NOMO-1 treated with DMSO at 0.1 percent for 48 hours (cell line): ENCODE data around the gene HLA-DOA.

Experiments used
- DNase-seq: peaks from one replicate; lab custom pipeline; 2025; ENCODE audit not compliant: unreplicated experiment; lab: John Stamatoyannopoulos, UW

The HLA-DOA gene

DNA sequence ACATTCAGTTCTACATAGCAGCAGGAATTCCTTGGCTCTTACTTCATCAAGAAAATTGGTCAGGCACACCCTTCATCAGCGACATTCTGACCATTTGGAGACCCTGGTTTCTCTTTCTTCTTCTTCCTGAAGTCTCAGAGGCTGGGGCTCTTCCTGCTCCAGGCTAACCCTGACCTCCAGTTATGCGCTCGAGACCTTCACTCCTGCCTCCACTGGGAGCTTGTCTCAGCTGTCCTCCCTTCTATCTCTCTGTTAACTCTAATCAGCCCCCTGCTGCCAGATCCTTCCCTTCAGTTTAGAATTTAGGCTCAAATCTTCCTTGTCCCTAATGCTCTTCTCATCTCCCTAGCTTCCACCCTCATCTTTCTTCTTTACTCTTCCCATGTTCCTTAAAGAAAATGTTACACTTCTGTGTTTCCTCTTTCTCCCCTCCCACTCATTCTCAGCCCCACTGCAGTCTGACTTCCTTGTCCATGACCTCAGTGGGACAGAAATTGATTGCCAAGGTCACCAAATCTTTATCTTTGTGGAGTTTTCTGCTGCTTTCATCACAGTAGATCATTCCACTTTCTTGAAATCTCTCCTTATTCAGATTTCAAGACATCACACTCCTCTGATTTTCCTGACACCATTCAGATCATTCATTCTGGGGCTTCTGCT is 8.4 kb upstream of the HLA-DOA start:
- peak; percentile 20 for DNase-seq

DNA sequence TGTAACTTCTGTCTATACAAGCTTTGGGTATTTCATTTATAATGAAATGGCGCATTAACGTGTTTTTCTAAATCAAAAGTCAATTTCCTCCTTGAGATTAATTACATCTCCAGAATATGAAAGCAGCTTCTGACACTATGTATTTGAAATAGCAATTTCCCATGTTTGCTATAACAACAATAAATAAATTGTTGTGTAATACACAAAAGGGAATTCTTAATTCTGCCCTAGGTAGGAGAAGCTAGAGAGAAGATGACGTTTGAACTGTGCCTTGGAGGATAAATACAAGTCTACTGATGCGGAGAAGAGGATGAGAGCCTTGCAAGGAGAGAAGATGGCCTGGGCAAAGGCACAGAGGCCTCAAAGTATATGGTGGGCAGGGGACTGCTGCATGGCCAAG is 7.6 kb upstream of the HLA-DOA start:
- DNase-seq: no peak

DNA sequence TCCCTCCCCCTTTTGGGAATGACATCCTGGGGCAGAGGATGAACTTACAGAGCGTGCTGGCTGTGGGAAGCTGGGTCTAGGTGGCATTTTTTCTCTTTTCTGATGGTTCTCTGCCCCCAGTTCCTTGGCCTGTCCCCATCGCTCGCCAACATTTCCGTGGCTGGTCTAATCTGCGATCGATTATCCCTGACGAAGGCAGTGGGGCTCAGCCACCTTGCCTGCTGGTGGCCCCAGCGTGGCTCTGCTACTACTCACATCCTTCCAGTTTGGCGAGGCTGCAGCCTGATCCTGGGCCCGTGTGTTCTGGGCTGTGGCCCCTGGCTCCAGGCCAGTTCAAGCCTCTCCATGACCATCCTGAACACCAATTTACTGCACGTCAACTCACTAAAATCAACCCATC is 6.4 kb upstream of the HLA-DOA start:
- DNase-seq: no peak

DNA sequence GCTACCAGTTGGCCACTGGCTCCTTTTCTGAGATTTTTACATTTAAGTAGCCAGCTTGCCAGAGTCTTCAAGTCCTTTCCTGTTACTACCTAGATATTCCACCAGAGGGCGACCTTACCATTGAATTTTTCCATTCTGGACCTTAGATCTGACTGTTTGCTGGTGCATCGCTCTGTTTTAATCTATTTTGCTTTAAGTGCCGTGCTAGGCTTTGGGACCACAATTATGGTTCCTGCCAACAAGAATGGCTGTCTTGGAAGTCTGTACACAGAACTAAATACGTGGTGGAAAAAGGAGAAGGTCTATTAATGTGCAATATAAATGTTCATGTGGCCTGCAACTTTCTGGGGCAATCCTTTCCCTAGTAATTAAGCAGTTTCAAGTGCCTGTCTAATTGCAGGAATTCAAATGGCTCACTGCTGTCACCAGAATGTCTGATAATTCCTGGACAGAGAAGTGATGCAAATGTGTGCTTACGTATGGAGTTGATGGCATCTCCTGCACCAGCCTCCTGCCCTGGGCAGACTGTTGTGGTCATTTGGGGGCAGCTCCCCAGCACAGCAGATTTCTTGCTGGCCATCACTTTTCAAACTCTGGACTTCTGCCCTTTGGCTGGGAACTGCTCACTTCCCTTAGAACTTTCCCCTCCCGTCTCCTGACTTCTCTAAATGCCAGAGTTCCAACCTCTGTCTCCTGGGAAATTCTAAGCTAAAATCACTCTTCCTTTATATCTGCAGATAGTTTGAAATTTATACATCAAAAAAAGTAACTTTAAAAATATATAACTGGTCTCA is 5.6 kb upstream of the HLA-DOA start:
- DNase-seq: peak; percentile 89

DNA sequence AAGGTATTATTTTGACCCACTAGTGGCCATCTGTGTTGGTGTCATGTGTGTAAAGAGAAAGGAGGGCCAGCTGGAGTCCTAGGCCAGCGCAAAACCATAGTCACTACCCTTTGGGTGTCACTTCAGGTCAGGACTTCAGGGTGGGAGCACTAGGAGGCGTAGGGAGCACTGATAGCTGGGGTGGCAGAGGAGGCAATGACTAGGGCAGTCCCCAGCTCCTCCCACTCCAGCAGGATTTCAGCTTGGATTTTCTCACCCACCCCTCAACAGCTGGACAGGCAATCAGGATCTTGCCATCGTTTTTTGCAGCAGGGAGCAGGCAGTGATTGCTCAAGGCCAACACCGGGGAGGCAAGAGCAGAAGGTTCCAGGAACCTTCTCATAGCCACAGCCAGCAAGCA is 4.2 kb upstream of the HLA-DOA start:
- DNase-seq: no peak

DNA sequence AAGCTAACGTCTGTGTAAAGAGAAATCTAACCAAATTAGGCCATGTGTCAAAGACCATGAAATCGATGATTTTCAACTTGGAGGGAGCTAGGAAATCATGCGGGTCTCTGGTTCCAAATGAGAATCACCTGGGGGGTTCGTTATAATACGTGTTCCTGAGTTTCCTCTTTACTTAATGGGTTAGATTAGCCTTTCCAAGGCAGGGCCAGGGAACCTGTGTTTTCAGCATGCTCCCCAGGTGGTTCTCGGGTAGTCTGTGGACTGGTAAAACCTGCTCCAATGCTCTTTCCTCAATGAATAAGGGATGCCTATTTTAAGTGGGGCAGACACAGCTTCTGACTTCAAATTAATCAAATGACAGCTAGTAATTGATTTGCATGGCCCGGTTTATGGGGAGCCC is 965 bp upstream of the HLA-DOA start:
- no peak for DNase-seq

DNA sequence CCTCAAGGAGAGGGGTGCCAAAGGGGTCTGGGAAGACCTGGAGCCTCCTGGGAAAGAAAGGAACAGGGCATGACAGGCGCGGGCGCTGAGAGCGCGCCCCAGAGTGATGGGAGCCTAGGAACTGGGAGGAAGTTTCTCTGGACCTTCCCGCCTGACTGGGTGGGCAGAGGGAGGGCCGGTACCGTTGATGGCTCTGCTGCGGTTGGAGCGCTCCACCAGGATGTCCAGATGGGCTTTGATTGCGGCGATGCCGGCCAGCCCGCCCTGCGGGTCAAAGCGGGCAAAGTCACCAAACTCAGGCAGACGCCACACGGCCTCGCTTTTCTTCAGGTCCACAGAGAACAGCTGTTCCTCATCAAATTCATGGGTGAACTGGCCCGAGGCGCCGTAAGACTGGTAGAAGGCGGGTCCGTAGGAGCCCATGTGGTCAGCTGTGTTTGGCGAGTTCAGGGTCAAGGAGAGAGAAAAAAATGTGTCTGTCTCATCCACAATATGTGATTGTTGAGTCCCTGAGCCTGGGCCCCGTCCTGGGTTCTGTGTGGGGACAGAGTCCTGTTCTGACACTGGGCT is 1.5 kb downstream of the HLA-DOA start:
- DNase-seq: no peak

DNA sequence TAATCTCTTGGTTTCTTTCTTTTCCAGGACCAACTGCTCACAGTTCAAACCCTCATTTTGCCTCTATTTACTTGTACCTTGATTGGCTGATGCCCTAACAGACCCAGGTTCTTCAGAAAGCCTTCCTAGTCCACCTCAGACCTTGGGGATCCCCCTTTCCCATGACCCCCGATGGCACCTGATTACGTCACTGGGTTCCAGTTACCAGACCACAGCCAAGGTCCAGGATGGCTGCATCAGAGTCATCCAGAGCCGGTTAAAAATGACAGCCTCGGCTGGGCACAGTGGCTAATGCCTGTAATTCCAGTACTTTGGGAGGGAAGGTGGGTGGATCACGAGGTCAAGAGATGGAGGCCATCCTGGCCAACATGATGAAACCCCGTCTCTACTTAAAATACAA is 4.5 kb downstream of the HLA-DOA start:
- no peak for DNase-seq

DNA sequence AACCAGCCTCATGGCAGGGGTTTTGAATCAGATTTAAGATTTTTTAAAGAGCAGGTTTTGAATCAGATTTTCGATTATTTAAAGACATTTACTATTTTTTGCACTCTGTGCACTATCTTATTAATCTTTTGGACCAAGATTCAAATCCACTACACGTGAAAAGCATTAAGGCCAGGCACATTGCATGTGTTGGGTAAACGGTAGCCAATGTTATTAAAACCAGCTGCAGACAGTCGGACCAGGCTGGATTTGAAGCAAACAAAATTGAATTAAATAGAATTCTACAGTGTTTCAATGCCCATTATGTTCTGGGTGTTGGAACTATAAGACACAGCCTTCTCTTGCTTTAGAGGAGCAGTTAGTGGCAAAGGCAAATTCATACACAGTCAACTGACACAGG is 7.7 kb downstream of the HLA-DOA start:
- no peak for DNase-seq

DNA sequence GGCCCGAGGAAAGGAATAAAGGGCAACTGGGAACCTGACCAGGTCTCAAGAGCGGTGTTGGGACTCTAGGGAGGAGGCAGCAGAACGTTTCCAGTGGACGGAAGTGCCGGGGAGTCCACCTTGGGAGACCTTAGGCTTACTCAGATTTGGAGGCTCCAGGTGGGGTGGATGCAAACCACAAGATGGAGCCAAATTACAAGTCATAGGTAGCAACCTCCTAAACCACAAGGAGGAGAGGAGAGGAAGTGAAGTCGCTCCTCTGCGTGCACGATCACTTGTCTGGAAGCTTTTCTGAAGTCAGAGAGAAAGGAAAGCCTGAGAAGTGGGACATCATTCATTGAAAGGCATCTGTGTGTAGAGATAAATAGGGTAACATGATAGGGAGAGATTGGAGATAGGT is 9.3 kb downstream of the HLA-DOA start:
- peak; percentile 52 for DNase-seq

DNA sequence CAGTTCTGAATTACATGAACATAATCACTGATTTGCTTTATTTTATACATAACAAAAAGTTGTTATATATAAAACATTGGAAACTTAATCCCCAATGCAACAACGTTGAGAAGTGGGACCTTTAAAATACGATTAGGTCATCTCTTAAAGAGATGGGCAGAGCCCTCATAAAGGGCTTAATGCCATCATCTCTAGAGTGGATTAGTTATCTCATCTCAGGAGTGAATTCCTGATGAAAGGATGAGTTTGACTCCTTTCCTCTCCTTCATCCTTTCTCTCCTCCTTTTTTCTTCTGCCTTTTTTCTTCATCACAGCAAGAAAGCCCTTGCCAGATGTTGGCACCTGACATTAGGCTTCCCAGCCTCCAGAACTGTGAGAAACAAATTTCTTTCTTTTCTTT is 13.9 kb downstream of the HLA-DOA start:
- no peak for DNase-seq

DNA sequence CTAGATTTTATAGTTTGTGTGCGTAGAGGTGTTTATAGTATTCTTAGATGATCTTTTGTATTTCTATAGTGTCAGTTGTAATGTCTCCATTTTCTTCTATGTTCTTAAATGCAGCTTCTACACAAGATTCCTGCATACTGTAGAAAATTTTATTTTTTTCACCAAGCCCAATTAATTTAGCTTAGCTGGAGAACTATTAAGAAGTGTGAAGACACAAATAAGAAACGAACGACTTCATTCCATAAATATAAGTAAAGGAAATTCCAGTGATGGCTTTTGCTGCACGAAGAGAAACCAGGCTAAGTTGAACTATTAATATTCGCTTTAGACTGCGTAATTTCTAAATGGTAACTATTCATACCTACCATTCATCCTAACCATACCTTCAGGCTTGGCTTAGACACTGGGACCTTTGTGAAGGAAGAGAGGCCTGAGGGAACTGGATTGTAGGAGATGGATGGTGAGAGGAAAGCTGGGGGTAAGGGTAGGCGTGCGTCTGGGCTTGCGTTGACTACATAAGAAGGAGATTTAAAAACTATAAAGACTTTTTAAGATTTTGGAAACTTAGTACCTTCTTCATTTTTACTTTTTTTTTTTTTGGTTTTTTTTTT is 15.9 kb downstream of the HLA-DOA start:
- DNase-seq: no peak

DNA sequence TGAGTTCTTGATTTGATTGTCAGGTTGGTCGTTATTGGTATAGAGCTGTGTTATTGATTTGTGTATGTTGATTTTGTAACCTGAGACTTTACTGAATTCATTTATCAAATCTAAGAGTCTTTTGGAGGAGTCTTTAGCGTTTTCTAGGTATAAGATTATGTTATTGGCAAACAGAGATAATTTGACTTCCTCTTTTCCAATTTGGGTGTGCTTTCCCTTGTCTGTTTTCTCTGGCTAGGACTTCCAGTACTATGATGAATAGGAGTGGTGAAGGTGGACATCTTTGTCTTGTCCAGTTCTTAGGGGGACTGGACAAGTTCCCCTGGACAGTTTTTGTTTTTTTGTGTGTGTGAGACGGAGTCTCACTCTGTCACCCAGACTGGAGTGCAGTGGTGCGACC is 17.4 kb downstream of the HLA-DOA start:
- DNase-seq: no peak

DNA sequence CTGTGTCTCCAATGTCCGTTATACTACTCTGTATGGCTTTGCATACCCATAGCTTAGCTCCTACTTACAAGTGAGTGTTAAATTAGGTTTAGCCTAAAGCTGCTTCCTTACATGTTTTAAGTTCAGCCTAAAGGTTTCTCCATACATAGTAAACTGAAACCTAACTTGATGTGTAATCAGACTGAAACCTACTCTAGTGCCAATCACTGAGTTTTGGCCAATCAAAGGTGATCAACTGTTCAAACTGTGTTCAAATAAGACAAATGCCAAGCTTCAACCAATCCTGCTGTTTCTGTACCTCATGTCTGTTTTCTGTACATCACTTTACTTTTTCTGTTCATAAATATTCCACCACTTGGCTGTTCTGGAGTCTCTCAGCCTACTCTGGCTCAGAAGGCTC is 20.0 kb downstream of the HLA-DOA start:
- no peak for DNase-seq

DNA sequence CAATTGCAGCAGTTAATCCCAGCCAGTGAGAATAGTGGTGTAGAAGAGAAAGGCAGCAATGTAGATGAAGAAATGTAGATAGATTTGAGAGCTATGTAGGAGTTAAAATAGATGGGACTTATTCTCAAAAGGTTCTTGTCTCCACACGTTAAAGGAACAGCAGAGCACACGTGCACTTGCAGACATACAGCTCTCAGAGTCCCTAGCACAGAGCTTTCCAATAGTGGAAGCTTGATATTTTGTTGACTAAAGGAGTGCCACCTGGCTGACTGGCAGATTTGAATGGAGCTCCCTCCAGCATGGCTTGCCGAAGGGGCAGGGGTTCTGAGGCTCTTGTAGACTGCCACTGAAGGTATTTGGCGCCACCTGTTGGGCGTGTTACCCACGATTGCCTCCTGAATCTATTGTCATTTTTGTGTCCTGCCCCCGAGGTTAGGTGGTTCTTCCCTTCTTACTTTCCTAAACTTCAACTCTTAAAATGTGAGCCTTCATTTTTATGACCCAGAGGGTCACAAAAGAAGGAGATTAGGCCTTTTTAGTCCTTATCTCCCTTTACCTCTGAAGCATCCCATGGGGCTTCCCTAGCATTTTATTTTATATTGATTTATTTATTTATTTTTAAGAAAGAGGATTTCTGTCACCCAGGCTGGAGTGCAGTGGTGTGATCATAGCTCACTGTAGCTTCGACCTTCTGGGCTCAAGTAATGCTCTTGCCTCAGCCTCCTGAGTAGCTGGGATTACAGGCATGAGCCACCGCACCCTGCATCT is 24.6 kb downstream of the HLA-DOA start:
- peak; percentile 86 for DNase-seq

DNA sequence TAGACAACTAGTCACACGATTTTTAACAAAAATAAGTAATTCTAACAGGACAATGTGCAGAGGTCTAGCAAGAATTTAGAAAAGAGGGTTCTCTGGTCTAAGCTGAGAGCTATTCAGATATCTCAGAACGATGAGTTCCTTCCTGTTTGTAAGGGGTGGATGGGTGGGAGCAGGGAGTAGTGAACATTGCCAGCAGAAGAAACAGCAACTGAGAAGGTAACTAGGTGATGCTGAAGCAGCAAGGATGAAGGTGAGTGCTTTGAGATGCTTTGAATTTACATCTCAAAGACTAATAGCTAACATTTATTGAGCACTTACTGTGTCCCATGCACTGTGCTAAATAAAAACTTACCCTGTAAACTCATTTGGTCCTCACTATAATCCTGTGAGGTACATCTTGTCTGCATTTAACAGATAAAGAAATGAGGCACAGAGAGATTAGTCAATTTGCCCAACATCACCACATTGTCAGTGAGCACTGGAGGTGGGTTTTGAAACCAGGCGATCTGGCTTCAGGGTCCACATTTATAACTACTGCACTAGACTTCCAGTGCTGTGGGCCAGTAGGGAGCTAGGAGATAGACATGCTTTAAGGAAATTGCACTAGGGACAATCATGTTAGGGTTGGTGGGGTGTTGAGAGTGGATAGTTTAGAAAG is 25.3 kb downstream of the HLA-DOA start:
- no peak for DNase-seq

DNA sequence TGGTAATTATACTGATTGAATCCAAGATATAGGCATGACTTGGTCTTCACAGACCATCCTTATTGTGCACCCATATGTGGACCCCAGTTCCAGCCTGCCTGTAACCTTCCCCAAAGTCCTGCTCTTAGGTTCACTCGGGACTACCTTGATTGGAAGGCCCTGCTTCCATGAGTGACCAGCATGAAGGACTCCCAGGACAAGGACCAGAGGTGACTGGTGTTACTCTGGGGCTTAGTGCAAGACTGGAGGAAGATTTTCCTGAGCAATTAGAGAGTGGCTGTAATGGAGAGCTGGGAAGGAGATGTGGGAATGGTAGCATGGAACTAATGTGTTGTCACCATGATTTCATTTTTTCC is 25.9 kb downstream of the HLA-DOA start:
- no peak for DNase-seq

DNA sequence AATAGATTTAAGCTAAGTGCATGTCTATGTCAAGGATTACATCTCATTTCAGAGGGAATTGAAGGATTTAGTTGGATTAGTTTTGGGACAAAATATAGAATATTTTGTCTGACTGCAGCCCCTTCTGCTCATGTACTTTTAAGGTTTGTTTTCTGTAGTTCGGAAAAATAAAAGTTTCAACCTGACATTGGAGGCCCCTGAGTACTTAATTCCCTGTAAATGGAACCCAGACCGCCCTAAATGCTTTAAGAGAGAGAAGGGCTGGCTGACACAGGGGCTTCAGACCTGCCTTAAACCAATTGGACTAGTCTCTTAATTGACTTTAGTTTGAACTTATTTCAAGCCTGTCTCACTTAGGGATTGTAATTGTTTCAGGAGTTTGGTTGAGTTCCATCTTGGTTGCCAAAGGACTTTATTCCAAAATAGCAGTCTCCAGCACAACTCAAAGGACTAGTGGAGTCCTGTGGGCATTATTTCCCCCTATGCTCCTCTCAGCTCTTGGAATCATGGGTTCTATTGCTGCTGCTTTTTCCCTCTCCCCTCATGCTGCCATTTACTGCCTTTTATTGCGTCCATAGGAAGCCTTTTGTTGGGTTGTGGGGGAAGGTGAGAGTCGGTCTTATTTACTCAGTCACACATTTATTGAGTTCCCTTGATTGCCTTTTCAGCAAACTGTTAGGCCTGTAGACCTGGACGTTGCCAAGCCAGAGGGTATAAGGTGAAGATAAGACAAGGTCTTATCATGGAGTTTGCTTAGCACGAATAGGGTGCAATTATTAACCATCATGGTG is 26.5 kb downstream of the HLA-DOA start:
- no peak for DNase-seq

DNA sequence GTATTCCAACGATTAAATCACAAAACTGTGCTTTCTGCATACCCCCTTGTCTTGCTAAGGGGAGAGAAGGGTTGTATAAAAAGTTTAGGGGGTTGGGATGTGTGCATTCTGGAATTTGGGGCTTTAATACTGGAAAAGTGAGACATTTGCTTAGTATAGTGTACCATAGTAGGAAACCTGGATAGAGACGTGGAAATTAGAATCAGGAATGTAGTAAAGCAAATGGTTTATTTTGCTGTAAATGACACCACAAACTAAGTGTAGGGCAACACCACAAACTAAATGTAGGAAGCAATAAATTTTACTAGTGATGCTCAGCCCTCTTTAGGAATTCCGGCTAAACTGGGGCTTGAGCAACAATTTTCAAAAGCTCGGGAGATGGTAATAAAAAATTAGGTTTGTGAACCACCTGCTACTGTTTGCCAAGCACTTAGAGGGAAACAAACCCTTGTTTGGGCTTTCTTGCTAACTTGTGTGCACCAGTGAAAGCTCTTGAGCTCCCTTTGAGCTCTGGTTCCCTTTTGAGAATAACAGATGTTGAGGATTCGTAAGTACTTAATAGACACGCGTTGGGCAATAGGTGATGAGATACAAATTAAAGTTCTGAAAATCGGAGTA is 27.2 kb downstream of the HLA-DOA start:
- peak; percentile 34 for DNase-seq
